Lower lobe of right lung (tissue), 2 donors: Measurements from ENCODE around the gene COL1A1. TPM values are rescaled to one million over a fixed set of nuclear protein-coding genes. Genes with fewer than 3 reads are reported as not detected.

Source experiments
- ATAC-seq, 2 donors: fragments of 200-7000 bp; cut with Tn5 transposase; one replicate each; pipeline ENCODE4 v1.9.1; 2020 to 2022; ENCODE audit warnings: mild to moderate bottlenecking in 2 of 2, moderate library complexity in 2 of 2
- DNase-seq: peaks from one replicate; pipeline ENCODE4 v3.0.0-alpha.2; 2020
- H3K27ac ChIP-seq: fragments of 200-600 bp; one replicate; pipeline ENCODE4 v1.8.0; 2022
- H3K27me3 ChIP-seq: fragments of 200-600 bp; one replicate; pipeline ENCODE4 v1.8.0; 2022; ENCODE audit warnings: low read depth
- H3K36me3 ChIP-seq: fragments of 200-600 bp; one replicate; pipeline ENCODE4 v1.8.0; 2022; ENCODE audit warnings: mild to moderate bottlenecking
- H3K4me1 ChIP-seq: fragments of 200-600 bp; one replicate; pipeline ENCODE4 v1.8.0; 2022
- H3K4me3 ChIP-seq: fragments of 200-600 bp; one replicate; pipeline ENCODE4 v1.8.0; 2022; ENCODE audit warnings: mild to moderate bottlenecking
- H3K9me3 ChIP-seq: fragments of 200-600 bp; one replicate; pipeline ENCODE4 v1.8.0; 2022
- intact Hi-C: fragments of 100-400 bp; cut with DNase I; formaldehyde crosslinking; loops from one replicate; pipeline ENCODE4 v1.11.0; 2022
- total RNA-seq: library from RNA; stranded (reverse); fragmentation: NEBNext Ultra II Directional; extraction: Animal tissue kit (Norgen Biotek cat#: 25700); gene quantifications from one replicate; pipeline ENCODE4 v1.2.1, GENCODE V29; 2021
- TF ChIP-seq, protein P1 (sequence below): fragments of 200-600 bp; IDR thresholded peaks from one replicate; pipeline ENCODE4 v1.8.0; 2022; ENCODE audit warnings: antibody characterized with exemption, mild to moderate bottlenecking
- donor health status: DM: no; HTN: yes; CAD: no; lungs with severe emphysema.

COL1A1 gene
- total RNA-seq, 1 donor from 2014 or later = 142 TPM

DNA sequence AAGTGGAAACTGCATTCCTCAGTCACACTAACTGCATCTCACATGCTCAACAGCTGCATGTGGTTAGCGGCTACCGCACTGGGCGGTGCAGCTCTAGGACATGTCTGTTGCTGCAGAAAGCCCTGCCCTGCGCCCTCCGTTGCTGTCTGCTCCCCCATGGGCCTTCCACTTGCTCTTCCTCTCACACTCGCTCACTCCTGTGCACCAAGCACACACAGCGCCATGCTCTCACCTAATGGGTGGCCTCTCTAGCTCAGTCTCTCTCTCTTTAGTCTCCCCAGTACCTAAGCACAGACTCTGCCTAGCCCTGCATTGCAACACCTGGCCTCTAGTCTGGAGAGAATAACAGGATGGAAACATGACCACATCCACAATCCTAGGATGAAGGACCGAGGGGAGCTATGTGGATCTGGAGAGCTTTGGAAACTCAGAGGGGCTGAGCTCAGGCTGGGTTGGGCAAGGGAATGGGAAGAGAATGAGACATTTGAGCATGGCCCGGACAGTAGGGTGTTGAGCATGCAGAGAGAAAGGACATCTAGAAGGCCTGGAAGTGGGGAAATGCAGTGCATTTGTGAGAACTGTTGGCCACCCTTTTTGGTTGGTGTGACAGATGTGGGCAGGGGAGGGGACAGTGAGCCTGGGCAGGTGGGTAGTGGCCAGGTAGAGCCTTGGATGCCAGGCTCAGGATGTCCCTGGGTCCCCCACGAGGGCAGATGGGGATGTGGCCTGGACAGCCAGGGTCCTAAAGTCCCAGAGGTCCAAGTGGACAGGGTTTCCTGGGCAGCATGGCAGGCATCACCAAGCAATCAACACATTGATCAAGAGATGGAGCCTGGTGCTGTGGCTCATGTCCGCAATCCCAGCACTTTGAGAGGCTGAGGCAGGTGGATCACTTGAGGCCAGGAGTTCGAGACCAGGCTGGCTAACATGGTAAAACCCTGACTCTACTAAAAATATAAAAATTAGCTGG lies 19.6 kb downstream of the COL1A1 start:
- DNase-seq = no peak
- no peaks in the 10 kb centered on the region for H3K9me3 ChIP-seq
- no peak overlapping the region for H3K4me3 ChIP-seq
- ATAC-seq = no peak
- H3K4me1 ChIP-seq = peaks cover 26% of the 10 kb centered on the region
- H3K36me3 ChIP-seq = peaks cover 13% of the 10 kb centered on the region
- intact Hi-C loops = no loop called here
- TF ChIP-seq, protein P1, sequence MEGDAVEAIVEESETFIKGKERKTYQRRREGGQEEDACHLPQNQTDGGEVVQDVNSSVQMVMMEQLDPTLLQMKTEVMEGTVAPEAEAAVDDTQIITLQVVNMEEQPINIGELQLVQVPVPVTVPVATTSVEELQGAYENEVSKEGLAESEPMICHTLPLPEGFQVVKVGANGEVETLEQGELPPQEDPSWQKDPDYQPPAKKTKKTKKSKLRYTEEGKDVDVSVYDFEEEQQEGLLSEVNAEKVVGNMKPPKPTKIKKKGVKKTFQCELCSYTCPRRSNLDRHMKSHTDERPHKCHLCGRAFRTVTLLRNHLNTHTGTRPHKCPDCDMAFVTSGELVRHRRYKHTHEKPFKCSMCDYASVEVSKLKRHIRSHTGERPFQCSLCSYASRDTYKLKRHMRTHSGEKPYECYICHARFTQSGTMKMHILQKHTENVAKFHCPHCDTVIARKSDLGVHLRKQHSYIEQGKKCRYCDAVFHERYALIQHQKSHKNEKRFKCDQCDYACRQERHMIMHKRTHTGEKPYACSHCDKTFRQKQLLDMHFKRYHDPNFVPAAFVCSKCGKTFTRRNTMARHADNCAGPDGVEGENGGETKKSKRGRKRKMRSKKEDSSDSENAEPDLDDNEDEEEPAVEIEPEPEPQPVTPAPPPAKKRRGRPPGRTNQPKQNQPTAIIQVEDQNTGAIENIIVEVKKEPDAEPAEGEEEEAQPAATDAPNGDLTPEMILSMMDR = no peak
- no peak overlapping the region for H3K27ac ChIP-seq
- H3K27me3 ChIP-seq = no peaks in the 10 kb centered on the region

DNA sequence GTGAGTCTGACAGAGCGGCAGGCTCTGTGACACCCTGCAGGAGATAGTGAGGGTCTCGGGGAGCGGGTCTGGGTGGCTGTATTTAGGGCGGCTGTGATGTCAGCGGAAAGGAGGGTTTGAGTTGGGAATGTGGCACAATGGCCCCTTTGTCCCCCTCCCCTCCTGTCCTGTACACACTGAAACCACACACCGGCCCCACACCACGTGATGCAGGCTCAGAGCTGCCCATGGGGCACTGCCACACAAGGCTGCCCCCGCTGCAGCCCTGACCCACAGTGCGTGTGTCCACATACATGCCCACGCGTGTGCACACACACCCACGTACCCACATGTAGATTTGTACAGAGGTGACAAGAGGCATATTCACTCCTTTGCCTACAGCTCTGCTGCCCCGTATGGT lies 20.3 kb downstream of the COL1A1 start:
- DNase-seq (peak; percentile 20), ATAC-seq (no peak)
- H3K36me3 ChIP-seq = peaks cover 7% of the 10 kb centered on the region
- intact Hi-C loops = no loop called here
- peaks cover 26% of the 10 kb centered on the region for H3K4me1 ChIP-seq
- no peaks in the 10 kb centered on the region for H3K9me3 ChIP-seq
- H3K27me3 ChIP-seq = no peaks in the 10 kb centered on the region
- H3K4me3 ChIP-seq = no peak overlapping the region
- no peak overlapping the region for H3K27ac ChIP-seq
- TF ChIP-seq, protein P1 = no peak

DNA sequence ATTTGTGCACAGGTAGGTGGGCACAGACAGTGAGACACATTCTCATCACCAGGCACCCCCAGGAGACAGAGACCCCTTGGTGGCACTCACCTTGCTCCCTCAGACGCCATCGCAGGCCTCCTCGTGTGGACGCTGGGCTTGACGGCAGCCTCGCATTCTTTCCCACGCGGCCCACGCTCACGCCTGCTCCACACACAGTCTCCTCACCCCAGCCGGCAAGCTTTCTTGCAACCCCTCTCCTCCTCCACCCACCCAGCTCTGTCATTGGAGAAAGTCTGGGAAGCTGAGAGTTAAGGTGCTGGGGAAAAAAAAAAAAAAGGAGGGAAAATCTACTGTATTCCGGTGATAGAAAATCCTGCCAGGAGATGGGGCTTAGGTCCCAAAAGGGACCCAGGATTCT lies 20.8 kb downstream of the COL1A1 start:
- TF ChIP-seq, protein P1 = no peak
- peak; percentile 27 for DNase-seq
- intact Hi-C loops = no loop called here
- Histone ChIP-seq H3K4me3 (no peak overlapping the region), H3K27me3 (no peaks in the 10 kb centered on the region), H3K36me3 (peaks cover 1% of the 10 kb centered on the region), H3K9me3 (no peaks in the 10 kb centered on the region), H3K27ac (no peak overlapping the region), H3K4me1 (peaks cover 26% of the 10 kb centered on the region)
- no peak for ATAC-seq

DNA sequence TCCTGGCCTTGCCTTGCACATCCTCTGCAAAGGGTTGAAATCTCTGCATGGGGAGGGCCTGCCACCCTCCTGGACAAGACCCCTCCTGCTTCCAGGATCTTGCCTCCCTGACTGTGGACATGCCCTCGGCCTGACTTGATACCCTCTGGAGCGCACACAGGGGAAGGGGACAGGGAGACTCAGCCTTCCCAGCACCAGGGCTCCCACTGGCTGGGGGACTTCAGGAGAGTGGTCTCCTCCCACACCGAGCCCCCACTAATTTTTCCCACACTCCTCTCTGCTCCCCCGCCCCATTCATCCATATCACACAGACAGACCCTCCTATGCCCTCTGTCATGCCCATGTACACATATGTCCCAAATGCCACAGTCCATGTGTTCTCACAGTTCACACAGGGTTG lies 21.3 kb downstream of the COL1A1 start:
- H3K27me3 ChIP-seq = no peaks in the 10 kb centered on the region
- no peak for ATAC-seq
- no peaks in the 10 kb centered on the region for H3K9me3 ChIP-seq
- no peaks in the 10 kb centered on the region for H3K36me3 ChIP-seq
- no peak overlapping the region for H3K4me3 ChIP-seq
- H3K4me1 ChIP-seq = peaks cover 26% of the 10 kb centered on the region
- peak; percentile 13 for DNase-seq
- H3K27ac ChIP-seq = no peak overlapping the region
- TF ChIP-seq, protein P1 = no peak
- intact Hi-C loops = no loop called here

DNA sequence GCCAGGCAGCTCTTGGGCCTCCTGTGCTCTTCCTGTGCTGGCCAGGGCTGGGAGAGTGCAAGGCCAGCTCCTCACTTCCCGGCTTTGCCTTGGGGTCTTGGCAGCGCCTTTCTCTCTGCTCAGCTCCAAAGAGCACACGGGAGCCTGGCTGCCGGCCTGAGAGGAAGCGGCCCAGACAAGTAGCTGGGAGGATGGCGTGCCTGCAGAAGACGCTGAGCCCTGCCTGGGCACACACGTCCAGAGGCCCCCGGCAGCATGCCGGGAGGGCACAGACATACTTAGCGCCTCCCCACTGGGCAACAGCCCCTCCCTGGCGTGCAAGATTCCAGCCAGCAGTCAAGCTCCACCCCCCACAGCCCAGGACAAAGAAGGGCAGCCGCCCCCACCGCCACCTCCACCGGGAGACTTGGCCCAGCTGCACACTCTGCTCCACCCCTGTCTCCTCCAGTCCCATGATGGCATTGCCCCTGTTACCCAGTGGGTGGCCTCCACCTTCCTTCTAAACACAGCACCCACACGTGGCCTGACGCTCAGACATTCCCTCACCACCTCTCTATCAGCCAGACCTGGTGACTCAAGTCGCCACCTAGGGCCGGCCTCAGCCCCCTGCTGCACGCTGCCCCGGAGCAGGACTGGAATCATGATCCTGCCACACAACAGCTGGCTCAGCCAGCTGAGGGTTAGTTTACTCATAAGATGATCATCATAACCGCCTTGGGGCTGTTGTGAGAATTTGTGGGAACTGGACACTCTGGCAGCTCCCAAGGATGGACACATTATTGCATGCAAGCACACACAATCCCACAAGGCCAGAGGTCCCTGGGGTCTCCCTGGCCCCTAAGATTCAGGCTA lies 23.2 kb downstream of the COL1A1 start:
- ATAC-seq = peak; percentile 91 to 92
- Histone ChIP-seq H3K4me3 (peak overlapping the region; percentile 26), H3K9me3 (no peaks in the 10 kb centered on the region), H3K36me3 (no peaks in the 10 kb centered on the region), H3K27ac (peak overlapping the region; percentile 64), H3K27me3 (no peaks in the 10 kb centered on the region), H3K4me1 (peaks cover 21% of the 10 kb centered on the region)
- TF ChIP-seq, protein P1 = peak; percentile 58
- DNase-seq = peak; percentile 83
- intact Hi-C loops = no loop called here
